ENCODE results near the gene EIPR1. TPM values are rescaled to one million over a fixed set of nuclear protein-coding genes. Genes with fewer than 3 reads are reported as not detected.

The EIPR1 gene
- total and polyA plus RNA-seq, 2 experiments from 2014 or later, result 17.4 to 46.3 TPM

GRCh38 chr2:3324404-3325281, 53.0 kb downstream of the EIPR1 start:
- Histone ChIP-seq H3K36me3 (ENCODE audit: insufficient read depth) (no peaks in the 10 kb centered on the region), H3K9me2 (ENCODE audit: insufficient read depth) (no peaks in the 10 kb centered on the region), H4K20me1 (replicated peaks; ENCODE audit: insufficient read depth) (no peaks in the 10 kb centered on the region; the same call in none of the 2 replicates), H3K27me3 (ENCODE audit: insufficient read depth) (no peaks in the 10 kb centered on the region), H3K27ac (ENCODE audit: low read depth) (no peak overlapping the region), H3K4me2 (no peak overlapping the region), H3K4me3 (no peak overlapping the region), H3K79me2 (replicated peaks; ENCODE audit: insufficient read depth) (no peaks in the 10 kb centered on the region), H3F3A (replicated peaks; ENCODE audit: low read depth) (no peaks in the 10 kb centered on the region), H3K4me1 (ENCODE audit: insufficient read depth) (peaks cover 13% of the 10 kb centered on the region), H2AFZ (no peak overlapping the region)
- ATAC-seq (no peak), DNase-seq (ENCODE audit: low spot score) (no peak)
- Mint-ChIP-seq H3K4me3 (no peak overlapping the region), H3K27me3 (ENCODE audit: insufficient read depth, low read depth, poor library complexity) (peaks cover 4% of the 10 kb centered on the region), H3K4me1 (peaks cover 37% of the 10 kb centered on the region), H3K36me3 (ENCODE audit: low read depth) (peaks cover 8% of the 10 kb centered on the region; the same call in 1 of the 3 replicates), H3K9me3 (no peaks in the 10 kb centered on the region; the same call in 2 of the 3 replicates), H3K27ac (no peak overlapping the region)
- no peak for TF ChIP-seq POLR2AphosphoS5 (IDR thresholded peaks at IDR 0.05; ENCODE audit: low read depth)
- no peak for TF ChIP-seq JUNB (IDR thresholded peaks at IDR 0.05; ENCODE audit: unreplicated experiment)
- TF ChIP-seq CTCF (conservative IDR thresholded peaks at IDR 0.05; ENCODE audit: low read depth in 2 of 2), result no peak
- no peak for TF ChIP-seq ZNF114 (CRISPR knock-in tag; IDR thresholded peaks at IDR 0.05)
- no peak for TF ChIP-seq ZNF331 (CRISPR knock-in tag; IDR thresholded peaks at IDR 0.05; ENCODE audit: low read depth)
- TF ChIP-seq EZH2 (IDR thresholded peaks at IDR 0.05; ENCODE audit: low read depth, unreplicated experiment), result no peak
- no peak for TF ChIP-seq NANOG (IDR thresholded peaks at IDR 0.05; ENCODE audit: borderline replicate concordance)
- TF ChIP-seq CREB1 (CRISPR knock-in tag; IDR thresholded peaks at IDR 0.05; ENCODE audit: low read depth), result no peak
- no peak for TF ChIP-seq EZH2phosphoT487 (IDR thresholded peaks at IDR 0.05; ENCODE audit: unreplicated experiment)
- TF ChIP-seq ETS1 (IDR thresholded peaks at IDR 0.05), result no peak
- TF ChIP-seq ZNF462 (CRISPR knock-in tag; IDR thresholded peaks at IDR 0.05), result no peak
- TF ChIP-seq STAT1 (IDR thresholded peaks at IDR 0.05; ENCODE audit: unreplicated experiment), result no peak
- TF ChIP-seq REST (IDR thresholded peaks at IDR 0.05; ENCODE audit: unreplicated experiment), result no peak
